ENCODE measurements around the gene PDE8A. TPM values are rescaled to one million over a fixed set of nuclear protein-coding genes. Genes with fewer than 3 reads are reported as not detected.

Gene PDE8A
- total RNA-seq, 1 donor from 2014 or later = 71.4 TPM

- DNase-seq (ENCODE audit: low spot score) (no peak), ATAC-seq (peak; percentile 32)
- intact Hi-C loops (cut with DNase I) = no loop called here
These were observed 44.8 kb downstream of the PDE8A start for GRCh38 chr15:85026304-85027032.

DNA sequence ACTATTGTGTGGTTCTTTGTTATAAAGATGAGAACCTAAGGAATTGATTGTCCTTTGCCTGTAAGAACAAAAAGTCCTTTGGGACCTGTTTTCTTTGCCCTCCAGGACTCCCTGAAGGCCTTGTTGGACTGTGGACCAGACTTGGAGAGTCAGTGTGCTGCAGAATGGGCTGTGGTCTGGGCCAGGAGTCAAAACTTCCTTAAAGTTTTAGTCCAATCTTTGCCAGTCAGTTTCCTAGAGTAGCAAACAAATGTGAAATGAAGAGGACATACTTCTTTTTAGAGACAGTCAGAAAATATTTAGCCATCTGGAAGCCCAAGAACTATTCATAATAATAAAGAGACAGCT lies 45.4 kb downstream of the PDE8A start:
- ATAC-seq = peak; percentile 65
- no peak for DNase-seq (ENCODE audit: low spot score)
- intact Hi-C loops (cut with DNase I) = no loop called here

DNA sequence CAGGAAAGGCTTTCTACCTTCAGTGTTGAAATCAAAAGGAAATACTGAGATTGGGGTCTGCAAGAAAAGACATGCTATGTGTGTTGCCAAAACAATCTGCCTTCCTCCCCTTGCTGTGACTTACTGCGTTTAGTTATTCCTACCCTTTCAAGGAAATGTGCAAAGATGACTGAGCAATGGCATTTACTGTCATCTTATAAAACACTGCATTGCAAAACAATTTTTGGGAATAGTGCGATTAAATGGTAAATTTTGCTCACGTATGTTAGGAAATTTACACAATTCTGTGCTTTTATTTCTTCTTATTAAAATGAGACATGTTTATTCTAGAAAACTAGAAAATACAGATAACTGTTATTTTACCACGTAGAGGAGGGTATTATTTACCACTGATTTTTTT lies 45.8 kb downstream of the PDE8A start:
- ATAC-seq (no peak), DNase-seq (ENCODE audit: low spot score) (no peak)
- intact Hi-C loops (cut with DNase I) = no loop called here

- intact Hi-C loops (cut with DNase I) = no loop called here
- no peak for ATAC-seq
- DNase-seq (ENCODE audit: low spot score) = no peak
These were observed 46.8 kb downstream of the PDE8A start for GRCh38 chr15:85028416-85028815.

- intact Hi-C loops (cut with DNase I) = no loop called here
- ATAC-seq = no peak
- no peak for DNase-seq (ENCODE audit: low spot score)
These were observed 47.6 kb downstream of the PDE8A start for GRCh38 chr15:85029221-85029620.

- no peak for ATAC-seq
- intact Hi-C loops (cut with DNase I) = no loop called here
These were observed 48.8 kb downstream of the PDE8A start for GRCh38 chr15:85030301-85030929.

DNA sequence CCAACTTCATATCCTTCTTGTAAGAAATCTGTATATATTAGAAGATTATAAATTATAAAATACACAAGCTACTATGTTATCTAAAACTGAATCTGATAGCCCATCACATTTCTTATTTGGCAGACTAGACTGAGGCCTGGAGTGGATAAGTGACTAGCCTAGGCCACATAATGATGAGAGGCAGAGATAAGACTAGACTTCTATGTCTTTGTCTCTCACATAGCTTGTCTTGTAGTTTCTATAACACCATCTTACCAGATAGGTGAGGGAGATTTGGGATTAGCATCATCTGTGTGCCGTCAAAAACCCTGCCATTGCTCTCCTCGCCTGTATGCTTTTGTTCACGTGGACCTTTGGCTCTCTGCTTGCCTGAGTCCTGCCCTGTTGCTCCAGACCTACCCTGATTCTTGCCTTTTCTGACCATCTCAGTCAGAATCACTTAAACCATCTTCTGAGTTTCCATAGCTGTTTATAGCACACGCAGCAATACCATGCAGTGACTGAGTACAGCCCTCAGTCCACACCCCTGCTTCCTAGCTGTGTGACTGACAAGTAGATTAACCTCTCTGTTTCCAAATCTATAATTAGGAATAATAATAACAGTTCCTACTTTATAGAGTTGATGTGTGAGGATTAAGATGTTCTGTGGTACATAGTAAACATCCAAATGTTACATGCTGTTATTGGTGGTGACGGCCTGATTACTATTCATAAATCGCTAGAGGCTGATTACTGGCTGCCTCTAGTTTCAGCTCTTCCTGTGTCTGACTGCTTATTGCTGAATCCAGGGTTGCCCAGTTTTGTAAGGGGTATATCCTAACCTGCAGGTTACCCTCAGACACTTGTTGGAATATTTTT lies 49.7 kb downstream of the PDE8A start:
- no peak for ATAC-seq
- intact Hi-C loops (cut with DNase I) = no loop called here

More at GRCh38 chr15:85030301-85030929, 48.8 kb downstream of the PDE8A start:
- no peak for DNase-seq (ENCODE audit: low spot score)

GRCh38 chr15:85031944-85032558 lies 50.4 kb downstream of the PDE8A start:
- no peak for DNase-seq (ENCODE audit: low spot score)
- no peak for ATAC-seq
- intact Hi-C loops (cut with DNase I) = no loop called here

More for the DNA sequence above, 49.7 kb downstream of the PDE8A start:
- DNase-seq (ENCODE audit: low spot score) = no peak

GRCh38 chr15:85033148-85033547 lies 51.5 kb downstream of the PDE8A start:
- ATAC-seq = no peak
- DNase-seq (ENCODE audit: low spot score) = no peak
- intact Hi-C loops (cut with DNase I) = no loop called here

DNA sequence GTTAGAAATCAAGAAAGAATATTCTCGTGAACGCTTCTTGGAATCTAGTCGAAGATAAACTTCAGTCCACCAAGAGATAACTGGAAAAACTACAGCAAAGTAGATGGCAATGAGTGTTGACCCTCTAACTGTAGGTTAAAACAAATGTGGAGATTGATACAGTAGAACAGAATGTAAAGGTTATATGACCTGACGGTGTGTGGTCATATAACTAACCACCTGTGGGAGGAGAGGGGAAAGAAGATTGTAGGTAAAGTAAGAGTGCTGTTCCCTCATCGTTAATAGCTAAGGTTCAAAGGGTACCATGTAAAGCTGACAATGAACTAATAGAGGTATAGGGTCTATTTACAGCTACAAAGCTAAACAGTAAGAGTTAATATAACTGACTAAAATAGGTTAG lies 52.6 kb downstream of the PDE8A start:
- ATAC-seq (no peak), DNase-seq (ENCODE audit: low spot score) (no peak)
- intact Hi-C loops (cut with DNase I) = no loop called here

DNA sequence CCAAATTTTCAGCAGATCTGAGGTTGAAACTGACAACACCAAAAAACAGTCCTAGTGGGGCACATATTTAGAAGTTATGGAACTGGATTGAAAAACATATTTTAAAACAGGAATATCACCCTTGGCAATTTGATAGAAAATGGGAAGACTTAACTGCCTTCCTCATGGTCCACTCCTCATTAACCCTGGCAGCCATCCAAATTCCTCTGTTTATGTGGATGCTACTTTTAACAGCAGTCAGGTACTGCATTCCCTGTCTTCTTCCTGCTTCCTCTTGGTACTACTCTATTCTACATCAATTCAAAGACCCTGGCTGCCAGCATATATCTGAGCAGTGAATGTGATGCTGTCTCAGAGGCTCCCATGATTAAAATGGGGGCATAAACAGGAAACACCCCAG lies 54.3 kb downstream of the PDE8A start:
- ATAC-seq (no peak), DNase-seq (ENCODE audit: low spot score) (no peak)
- intact Hi-C loops (cut with DNase I) = no loop called here

GRCh38 chr15:85036716-85037115 lies 55.1 kb downstream of the PDE8A start:
- intact Hi-C loops (cut with DNase I) = no loop called here
- DNase-seq (ENCODE audit: low spot score) (no peak), ATAC-seq (peak; percentile 48)

- no peak for DNase-seq (ENCODE audit: low spot score)
- intact Hi-C loops (cut with DNase I) = no loop called here
These were observed 56.0 kb downstream of the PDE8A start for GRCh38 chr15:85037641-85038040.

GRCh38 chr15:85041230-85041629 lies 59.6 kb downstream of the PDE8A start:
- no peak for DNase-seq (ENCODE audit: low spot score)
- ATAC-seq = no peak
- intact Hi-C loops (cut with DNase I) = no loop called here

More at GRCh38 chr15:85037641-85038040, 56.0 kb downstream of the PDE8A start:
- no peak for ATAC-seq

DNA sequence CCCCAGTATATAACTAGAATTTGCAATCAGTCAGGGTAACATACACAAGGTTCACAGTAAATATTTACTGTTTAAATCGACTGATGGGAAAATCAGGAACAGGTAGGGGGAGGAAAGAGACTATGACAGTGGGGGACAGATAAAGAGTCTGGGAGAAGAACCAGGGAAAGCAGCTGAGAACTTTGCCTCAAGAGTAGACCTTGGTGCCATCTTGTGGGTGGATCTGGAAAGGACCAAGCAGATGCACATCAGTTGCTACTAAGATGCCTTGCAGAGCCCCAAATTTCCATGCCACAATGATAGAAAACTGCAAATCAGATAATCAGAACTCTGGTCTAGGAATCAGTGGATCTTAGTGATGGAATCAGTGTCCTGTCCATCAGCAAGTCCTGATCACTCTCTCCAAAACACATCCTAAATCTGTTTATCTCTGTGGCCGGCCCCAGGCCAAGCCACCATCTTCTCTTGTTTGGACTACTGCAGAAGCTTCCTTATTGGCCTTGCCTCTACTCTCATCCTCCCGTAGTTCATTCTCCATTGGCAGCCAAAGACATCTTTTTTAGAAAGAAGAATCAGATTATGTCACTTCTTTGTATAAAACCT lies 62.7 kb downstream of the PDE8A start:
- DNase-seq (ENCODE audit: low spot score) (peak; percentile 77), ATAC-seq (peak; percentile 89)
- intact Hi-C loops (cut with DNase I) = no loop called here

DNA sequence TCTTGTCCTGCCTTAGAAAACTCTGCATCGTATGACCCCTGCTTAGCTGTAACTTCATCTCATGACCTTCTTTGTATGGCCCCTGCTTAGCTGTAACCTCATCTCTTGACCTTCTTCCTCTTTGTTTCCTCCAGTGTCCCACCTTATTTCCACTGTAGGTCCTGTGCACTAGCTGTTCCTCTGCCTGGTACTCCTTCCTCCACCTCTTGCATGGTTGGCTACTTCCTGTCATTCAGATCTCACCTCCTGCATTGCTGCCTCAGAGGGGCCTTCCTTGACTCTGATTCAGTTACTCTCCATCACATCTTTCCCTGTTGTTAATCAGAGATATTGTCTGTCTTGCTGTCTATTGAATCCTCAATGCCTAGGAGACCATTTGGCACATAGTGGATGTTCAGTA lies 63.2 kb downstream of the PDE8A start:
- no peak for DNase-seq (ENCODE audit: low spot score)
- intact Hi-C loops (cut with DNase I) = no loop called here
- no peak for ATAC-seq

GRCh38 chr15:85045615-85046014 lies 64.0 kb downstream of the PDE8A start:
- no peak for ATAC-seq
- DNase-seq (ENCODE audit: low spot score) = no peak
- intact Hi-C loops (cut with DNase I) = no loop called here

DNA sequence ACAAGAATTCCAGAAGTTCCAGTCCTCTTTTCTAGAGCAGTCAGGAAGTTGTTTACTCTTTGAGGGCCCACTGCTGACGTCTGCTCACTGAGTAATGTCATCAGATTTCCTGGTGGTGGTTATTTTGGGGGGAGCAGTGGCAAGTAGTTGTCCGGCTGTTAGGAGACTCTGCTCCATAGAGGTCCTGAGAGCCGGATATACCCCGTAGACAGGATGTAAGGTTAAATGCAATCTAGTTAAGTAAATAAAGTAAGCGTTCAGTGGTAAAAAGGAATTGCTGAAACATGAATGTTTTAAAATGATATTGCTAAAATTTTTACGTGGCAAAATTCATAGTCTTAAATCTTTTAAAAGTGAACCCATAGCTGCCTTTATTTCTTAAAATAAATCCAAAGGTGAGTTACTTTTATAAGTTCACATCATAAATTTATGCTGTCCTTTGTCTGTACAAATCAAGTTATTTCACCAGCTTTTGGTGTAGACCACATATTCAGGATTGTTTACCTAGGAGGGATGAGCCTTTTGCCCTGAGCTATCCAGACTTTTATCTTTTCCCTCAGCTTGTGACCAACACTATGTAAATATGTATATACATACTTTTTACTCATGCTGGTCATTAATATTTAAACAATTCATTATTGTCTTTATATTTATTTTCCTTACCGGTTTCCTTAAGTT lies 65.8 kb downstream of the PDE8A start:
- intact Hi-C loops (cut with DNase I) = no loop called here
- DNase-seq (ENCODE audit: low spot score) = no peak
- peak; percentile 87 for ATAC-seq

DNA sequence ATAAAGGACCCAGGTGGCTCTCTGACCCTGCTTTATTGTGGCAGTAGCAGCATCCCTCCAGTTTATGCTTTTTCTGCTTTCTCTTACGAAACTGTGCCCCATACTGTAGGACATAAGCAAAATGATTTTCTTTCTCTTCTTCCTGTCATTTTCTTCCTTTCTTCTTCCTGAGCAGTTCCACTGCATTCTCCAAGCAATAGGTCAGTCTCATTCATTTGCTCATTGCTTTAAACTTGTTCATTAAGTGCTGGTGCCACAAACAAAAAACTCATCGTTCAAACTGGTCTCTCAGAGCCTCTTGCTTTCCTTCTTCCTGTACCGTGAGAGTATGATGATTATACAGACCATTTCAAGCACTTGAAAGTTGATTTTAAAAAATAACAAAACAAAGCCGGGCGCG lies 66.8 kb downstream of the PDE8A start:
- ATAC-seq (no peak), DNase-seq (ENCODE audit: low spot score) (no peak)
- intact Hi-C loops (cut with DNase I) = no loop called here

All from sciatic nerve (tissue), 2 donors.